Fibroblast of villous mesenchyme (primary cell): ENCODE results near the gene TM6SF1. TPM values are rescaled to one million over a fixed set of nuclear protein-coding genes. Genes with fewer than 3 reads are reported as not detected.
A peak's percentile ranks its signal among the peaks of the same experiment; 100 is the strongest.

Experiments
- DNase-seq: peaks from one replicate; pipeline ENCODE4 v3.0.0-alpha.2; 2010; ENCODE audit warnings: low read depth
- H3K4me3 ChIP-seq: 2 replicates; pipeline ENCODE4 v1.5.1; 2011; ENCODE audit warnings: low read depth, mild to moderate bottlenecking, low read length
- CTCF ChIP-seq: IDR thresholded peaks from 2 replicates; pipeline ENCODE4 v1.5.1; 2012; ENCODE audit warnings: low read depth, mild to moderate bottlenecking, low read length; ENCODE audit not compliant: insufficient read depth
- small RNA-seq: library from RNA; depleted of rRNA; stranded (forward); fragments of <200 nt; gene quantifications from one replicate; pipeline ENCODE3, GENCODE V24; 2012
- total RNA-seq: library from RNA; depleted of rRNA; stranded (reverse); fragments of >200 nt; gene quantifications from 2 replicates; pipeline ENCODE4 v1.2.3, GENCODE V29; 2012

The TM6SF1 gene
- total RNA-seq, 1 donor: 1.7 TPM

DNA sequence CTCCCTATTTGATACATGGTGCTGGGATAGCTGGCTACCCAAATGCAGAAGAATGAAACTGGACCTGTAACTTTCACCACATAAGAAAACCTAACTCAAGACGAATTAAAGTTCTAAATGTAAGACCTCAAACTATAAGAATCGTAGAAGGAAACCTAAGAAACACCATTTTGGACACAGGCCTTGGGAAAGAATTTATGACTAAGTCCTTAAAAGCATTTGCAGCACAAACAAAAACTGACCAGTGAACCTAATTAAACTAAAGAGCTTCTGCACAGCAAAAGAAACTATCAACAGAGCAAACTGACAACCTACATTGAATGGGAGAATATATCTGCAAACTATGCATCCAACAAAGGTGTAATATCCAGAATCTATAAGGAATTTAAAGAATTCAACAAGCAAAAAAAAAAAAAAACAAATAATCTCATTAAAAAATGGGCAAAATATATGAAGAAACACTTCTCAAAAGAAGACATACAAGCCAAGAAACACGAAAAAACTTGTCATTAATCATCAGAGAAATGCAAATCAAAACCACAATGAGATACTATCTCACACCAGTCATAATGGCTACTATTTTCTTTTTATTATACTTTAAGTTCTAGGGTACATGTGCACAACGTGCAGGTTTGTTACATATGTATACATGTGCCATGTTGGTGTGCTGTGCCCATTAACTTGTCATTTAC lies 63.2 kb downstream of the TM6SF1 start:
- TF ChIP-seq CTCF: no peak

GRCh38 chr15:83174891-83175290 lies 67.4 kb downstream of the TM6SF1 start:
- no peak overlapping the region for H3K4me3 ChIP-seq
- DNase-seq: no peak
- TF ChIP-seq CTCF: no peak

More for the DNA sequence above, 63.2 kb downstream of the TM6SF1 start:
- DNase-seq: peak; percentile 64
- no peak overlapping the region for H3K4me3 ChIP-seq

- no peak overlapping the region for H3K4me3 ChIP-seq
- DNase-seq: no peak
- no peak for TF ChIP-seq CTCF
Measured at GRCh38 chr15:83178390-83178789, 70.9 kb downstream of the TM6SF1 start.

DNA sequence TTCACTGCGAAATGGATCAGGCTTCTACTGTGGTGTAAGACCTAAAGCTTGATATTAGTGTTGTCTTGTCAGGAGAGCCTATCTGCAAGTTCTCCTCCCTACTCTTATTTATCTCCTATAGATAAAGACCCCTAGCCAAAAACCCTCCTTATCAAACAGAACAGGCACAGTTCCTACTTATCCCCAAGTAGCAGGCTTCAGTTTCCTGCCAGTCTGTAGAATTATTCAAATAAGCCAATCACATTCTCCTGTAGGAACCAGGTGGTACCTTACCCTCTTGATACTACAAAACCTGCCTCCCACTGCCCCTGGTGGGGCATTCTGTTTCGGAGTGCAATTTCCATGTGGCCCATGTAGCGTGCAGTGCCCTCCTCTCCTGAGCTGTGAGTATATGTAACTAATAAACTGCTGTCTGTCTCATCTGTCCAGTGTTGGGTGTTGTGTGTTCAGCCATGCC lies 71.5 kb downstream of the TM6SF1 start:
- DNase-seq: no peak
- no peak overlapping the region for H3K4me3 ChIP-seq
- TF ChIP-seq CTCF: no peak

DNA sequence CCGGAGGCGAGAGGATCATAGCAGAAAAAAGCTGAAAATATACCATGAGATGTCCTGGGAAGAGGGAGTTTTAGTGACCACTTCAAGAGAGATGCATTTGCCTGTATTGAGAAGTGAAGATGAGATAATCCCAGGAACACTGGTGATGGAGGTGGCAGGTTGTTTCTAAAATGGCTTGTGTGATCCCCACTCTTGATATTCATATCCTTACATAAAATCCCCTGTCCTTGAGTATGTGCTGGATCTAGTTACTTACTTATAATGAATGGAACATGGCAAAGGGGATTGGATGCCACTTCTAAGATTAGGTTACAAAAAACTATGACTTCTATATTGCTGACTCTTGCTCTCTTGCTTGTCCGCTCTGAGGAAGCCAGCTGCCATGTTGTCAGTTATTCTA lies 78.1 kb downstream of the TM6SF1 start:
- no peak overlapping the region for H3K4me3 ChIP-seq
- TF ChIP-seq CTCF: no peak
- no peak for DNase-seq

Small RNA genes within 50 kb of the gene (small RNA-seq; reads per million reads assigned to genes)
- not detected for gene MIR4515

Other genes starting within 250 kb of the TM6SF1 start
- 1.3 TPM in 2 replicates for gene HOMER2, start 154.9 kb upstream of the TM6SF1 start, total RNA-seq
- 26.1 and 35.0 TPM in 2 replicates for gene RAMAC, start 121.4 kb upstream of the TM6SF1 start, total RNA-seq
- 8.7 and 9.1 TPM in 2 replicates for gene C15orf40, start 96.0 kb upstream of the TM6SF1 start, total RNA-seq
- gene BTBD1, start 40.4 kb upstream of the TM6SF1 start, total RNA-seq: 83.1 and 101 TPM in 2 replicates
- 23.7 and 24.2 TPM in 2 replicates for gene HDGFL3, start 100.2 kb downstream of the TM6SF1 start, total RNA-seq
- 5.2 and 6.9 TPM in 2 replicates for gene BNC1, start 177.0 kb downstream of the TM6SF1 start, total RNA-seq